ENCODE data around the gene APMAP.

- TF ChIP-seq CTCF (IDR thresholded peaks at IDR 0.05) (no peak), POLR2AphosphoS5 (IDR thresholded peaks at IDR 0.05; ENCODE audit: low read depth, low read length) (no peak), IRF3 (IDR thresholded peaks at IDR 0.05; ENCODE audit: low read depth, low read length) (no peak), REST (IDR thresholded peaks at IDR 0.05; ENCODE audit: low read depth, low read length) (no peak), YY1 (IDR thresholded peaks at IDR 0.05; ENCODE audit: low read depth) (no peak), TCF12 (IDR thresholded peaks at IDR 0.05) (no peak), RAD21 (IDR thresholded peaks at IDR 0.05; ENCODE audit: low read length) (no peak), TAF1 (IDR thresholded peaks at IDR 0.05; ENCODE audit: borderline replicate concordance, low read depth, low read length) (no peak), SMC3 (IDR thresholded peaks at IDR 0.05; ENCODE audit: low read depth, low read length) (no peak), JUND (IDR thresholded peaks at IDR 0.05) (no peak), RXRA (IDR thresholded peaks at IDR 0.05; ENCODE audit: borderline replicate concordance, low read depth) (no peak), EP300 (IDR thresholded peaks at IDR 0.05; ENCODE audit: borderline replicate concordance in 1 of 2, low read depth in 1 of 2, low read length in 1 of 2) (no peak), RCOR1 (IDR thresholded peaks at IDR 0.05; ENCODE audit: low read length) (no peak)
These were observed 48.8 kb downstream of the APMAP start for GRCh38 chr20:24943731-24944130.
